DMS79 (cell line): ENCODE data around the gene KIF26B.

Experiments used
- DNase-seq: peaks from one replicate; lab custom pipeline; 2025; lab: John Stamatoyannopoulos, UW

KIF26B gene

DNA sequence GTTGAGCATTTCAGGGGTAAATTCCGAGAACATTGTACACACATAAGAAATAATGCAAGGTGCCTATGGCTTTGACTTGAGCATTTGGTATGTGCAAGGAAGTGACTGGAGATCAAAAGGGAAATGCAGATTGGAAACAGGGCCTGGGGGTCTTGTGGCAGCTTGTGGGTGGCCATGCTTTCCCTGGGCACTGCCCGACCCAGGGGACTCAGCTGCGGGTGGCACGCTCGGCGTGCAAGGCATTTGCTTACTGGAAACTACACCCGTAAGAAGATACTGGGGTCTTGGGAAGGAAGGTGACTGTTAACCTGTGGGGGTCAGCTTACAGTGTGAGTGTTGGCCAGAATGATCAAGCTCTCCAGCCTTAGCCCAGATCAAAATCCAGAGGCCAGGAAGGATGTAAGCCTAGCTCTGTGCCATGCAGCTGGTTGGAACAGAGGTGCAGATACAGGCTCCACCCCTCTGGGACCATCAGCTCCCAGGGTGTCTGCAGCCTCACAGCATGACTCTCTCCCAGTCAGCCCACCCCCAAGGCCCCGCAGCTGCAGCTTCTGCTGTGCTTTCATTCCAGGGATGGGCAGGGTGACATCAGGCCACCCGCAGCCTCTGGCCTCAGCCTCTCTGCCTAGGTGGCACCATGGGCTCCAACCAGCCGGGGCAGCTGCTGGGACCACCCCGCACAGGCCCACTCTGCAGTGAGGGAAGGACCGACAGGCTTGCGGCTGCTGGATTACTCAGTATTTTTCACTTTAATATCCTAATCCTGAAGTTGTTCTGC, 55.1 kb downstream of the KIF26B start:
- DNase-seq: no peak

DNA sequence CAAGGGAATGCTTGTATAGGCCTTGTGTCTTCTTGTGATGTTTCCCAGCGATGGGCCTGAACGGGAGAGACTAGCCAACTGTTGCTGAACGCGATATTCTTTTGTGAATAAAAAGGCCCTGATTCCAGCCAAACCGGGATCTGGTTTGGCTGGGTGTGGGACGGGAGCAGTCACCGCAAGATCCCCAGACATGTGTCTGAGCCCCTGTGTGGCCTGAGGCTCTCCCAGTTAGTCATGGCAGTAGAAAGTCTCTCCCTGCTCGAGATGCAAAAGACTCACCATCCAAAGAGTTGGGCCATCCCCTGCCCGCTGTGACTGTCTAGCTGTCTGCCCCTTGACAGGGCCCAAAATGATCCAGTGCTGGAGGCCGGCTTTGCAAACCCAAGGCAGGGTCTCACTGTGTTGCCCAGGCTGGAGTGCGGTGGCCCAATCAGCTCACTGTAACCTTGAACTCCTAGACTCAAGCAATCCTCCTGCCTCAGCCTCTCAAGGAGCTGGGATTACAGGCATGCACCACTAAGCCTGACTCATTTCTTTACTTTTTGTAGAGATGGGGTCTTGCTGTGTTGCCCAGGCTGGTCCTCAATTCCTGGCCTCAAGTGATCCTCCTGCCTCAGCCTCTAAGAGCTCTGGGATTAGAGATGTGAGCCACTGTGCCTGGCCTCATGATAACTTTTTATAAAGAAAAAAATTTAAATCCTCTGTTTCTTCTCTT, 56.4 kb downstream of the KIF26B start:
- no peak for DNase-seq

DNA sequence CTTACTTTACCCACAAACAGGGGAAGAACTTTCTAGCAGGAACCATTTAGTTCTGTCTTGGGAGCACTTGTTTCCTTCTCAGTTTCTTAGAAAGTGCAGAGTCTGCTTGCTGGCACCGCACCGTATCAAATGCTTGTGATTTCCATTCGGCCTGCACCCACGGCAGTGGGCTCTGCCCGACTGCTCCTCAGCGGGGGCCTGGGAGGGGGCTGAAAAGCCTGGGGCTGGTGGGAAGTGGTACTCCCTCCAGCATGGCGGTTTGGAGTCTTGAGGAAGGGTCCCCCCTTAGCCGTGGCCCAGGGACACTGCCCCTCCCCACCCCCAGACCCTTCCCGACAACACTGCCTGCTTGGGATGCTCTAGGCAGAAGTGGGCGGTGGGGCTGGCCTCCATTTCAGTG, 57.0 kb downstream of the KIF26B start:
- no peak for DNase-seq

DNA sequence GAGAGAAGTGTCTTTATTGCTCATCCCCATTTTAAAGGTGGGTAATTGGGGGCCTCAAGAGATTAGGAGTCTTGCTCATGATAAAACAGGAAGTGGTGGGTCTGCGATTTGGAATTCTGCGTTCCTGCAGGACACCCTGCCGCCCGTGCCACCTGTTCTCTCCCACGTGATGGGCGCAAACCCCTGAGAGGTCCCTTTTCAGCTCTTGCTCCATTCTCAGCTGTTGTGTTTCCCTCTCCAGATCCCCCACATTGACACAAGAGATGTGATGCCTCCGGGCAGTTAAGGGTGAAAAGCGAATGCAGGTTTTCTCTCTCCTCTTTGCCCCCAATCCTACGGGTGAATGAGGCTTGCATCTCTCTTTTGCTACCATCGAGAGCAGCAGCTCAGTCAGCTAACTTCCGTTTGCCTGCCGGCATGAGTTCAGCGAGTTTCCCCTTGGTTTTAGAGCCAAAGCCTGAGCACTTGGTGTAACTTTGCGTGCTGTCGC, 57.5 kb downstream of the KIF26B start:
- DNase-seq: no peak

DNA sequence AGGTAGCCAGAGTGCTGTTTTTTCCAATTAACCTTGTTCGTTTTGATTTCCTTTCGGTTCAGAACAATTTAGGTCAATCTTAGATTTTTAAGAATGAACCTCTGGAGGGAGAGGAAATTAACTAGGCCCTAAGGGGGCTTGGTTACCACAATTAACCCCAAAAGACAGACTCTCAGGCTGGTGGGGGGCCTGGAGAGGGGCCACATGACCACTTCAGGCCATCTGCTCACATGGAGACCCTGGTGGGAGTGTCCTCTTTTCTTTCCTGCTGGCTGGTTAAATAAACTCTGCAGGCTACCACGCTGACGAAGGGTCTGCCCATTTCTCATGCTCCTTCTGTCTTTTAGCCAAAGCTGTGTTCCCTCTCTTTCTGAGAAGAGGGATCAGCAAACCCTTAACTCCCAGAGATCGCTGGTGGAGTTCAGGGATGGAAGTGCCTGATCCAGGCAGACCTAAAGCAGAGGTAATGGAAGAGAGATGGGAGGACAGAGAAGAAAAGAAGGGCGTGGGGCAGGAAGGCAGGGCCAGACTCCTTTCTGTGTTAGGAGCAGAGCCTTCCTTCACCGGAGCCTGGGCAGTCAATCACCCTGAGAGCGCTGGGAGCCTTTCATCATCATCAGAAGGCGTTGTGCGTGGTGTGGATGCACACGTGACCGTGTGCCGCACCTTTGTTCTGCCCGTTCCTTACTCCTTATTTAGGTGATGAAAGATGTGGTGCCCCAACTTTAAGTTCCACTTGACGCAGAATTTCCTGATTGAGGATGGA, 58.5 kb downstream of the KIF26B start:
- DNase-seq: no peak

DNA sequence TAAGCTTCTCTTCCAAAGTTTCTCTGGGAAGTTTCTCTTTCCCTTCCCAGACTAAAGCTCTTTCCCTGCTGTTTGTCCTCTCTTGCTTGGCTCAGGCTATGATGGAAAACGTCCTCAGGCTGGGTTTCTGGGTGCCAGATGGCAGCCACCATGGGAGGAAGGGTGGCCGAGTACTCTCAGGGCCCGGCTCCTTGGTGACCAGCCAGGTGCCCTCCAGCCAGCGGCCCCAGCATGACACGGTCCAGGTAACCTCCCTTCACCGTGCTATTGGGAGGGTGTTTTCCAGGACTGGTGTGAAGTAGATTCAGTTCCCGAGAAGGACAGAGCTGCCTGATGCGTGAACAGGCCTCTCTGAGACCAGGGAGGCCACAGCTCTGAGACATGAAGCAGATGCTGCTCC, 60.3 kb downstream of the KIF26B start:
- no peak for DNase-seq

DNA sequence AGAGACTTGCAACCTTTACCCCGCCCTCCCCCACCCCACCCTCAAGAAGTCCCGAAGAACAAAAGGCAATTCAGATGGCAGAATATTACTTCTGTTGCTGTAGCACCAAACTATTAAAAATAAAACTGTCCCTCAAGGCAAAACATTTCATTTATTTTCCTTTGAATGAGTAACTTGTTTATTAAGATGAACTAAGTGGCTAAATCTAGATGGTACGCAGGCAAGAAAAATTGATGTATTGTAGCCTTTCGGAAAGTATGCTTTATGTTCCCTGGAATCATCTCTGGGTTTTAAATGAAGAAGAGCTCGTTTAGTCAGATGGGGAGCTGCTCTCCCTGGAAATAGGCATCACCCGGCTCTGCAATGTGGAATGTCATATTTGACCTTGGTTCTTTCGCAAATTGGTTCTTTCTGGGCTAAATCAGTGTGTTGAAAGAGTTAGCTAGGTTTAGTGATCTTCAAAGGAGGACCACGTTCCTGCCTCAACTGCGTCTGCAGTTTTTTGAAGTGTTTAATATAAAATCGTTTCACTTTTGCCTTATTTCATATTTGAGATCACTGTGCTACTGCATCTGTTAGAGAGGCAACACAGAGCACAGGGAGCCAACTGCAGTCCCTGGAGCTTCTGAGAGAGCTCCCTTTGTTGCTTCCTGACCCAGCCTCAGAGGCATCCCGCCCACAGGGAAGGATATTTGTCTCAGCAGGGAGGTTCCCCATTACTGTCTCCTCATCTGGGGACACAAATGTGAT, 61.8 kb downstream of the KIF26B start:
- DNase-seq: no peak

DNA sequence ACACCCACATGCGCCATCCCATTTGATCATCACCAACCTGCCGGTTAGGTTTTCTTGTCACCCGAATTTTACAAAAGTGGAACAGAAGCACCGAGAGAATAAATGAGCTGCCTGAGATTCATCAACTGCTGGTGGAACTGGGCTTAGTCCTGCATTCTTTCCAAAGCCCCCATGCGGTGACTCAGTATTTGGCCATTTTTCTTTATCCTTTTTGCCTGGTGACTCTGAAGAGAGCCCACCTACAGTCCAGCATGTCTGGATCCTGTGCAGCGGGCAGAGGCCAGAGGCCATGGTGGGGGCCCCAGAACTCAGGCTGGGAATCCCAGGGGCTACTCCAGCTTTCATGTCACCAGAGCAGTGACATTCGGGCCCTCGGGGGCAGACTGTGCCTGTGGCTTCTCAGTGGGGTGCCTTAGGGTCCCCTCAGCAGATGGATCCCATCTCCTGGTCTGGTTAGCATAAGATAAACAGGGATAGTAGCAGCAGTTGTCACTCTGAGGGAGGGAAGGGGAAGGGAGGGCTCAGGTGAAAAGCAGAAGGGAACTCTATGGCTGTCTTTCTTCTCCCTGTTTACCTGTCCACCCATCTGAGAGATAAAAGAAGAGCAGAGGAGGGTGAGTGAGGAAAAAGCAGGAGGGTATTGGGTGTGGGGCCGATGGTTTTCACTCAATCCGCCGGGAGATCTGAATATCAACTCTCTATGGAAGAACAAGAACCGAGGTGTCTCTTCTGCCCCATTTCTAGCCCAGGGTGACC, 63.2 kb downstream of the KIF26B start:
- no peak for DNase-seq

DNA sequence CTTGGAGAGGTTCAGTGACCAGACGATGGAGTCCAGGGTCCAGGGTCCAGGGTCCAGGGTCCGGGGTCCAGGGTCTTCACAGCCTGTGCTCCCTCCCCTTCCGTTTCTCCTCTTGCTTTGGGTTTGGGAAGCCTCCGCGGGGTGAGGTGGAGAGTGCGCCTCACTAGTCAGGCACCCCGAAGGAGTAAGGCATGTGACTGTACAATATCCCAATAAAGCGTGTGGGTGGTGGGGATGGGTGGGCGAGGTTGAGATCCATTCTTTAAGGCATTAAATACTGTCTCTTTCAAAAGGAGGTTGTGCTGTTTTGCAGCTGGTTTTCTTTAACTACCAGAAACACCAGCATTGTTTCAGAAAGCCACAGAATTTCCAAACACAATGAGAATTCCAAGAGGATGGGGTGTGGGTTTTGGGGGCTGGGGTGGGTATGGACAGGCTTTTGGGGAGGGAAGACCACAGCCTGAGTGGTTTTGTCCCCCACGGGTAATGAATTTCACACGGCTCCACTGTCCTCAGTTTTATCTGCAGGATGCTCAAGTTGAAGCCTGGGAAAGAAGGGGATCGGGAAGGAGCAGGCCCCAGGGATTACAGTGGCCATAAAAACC, 65.7 kb downstream of the KIF26B start:
- DNase-seq: no peak

DNA sequence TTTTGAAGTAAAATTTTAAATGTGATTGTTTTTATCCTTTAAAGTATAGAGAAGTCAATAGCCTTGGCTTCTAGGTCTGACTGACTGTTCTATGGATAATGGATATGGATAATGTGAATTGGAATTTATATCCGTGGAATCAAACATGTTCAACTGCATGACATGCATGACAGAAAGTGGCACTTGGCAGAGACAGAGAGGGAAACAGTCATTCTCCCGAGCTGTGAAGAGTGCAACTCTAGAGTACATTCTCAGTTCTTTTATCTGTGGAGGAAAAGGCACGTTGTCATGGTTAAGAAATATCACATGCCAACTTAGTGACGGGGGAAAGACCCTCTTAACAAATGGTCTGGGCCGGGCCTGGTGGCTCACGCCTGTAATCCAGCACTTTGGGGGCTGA, 67.0 kb downstream of the KIF26B start:
- no peak for DNase-seq

DNA sequence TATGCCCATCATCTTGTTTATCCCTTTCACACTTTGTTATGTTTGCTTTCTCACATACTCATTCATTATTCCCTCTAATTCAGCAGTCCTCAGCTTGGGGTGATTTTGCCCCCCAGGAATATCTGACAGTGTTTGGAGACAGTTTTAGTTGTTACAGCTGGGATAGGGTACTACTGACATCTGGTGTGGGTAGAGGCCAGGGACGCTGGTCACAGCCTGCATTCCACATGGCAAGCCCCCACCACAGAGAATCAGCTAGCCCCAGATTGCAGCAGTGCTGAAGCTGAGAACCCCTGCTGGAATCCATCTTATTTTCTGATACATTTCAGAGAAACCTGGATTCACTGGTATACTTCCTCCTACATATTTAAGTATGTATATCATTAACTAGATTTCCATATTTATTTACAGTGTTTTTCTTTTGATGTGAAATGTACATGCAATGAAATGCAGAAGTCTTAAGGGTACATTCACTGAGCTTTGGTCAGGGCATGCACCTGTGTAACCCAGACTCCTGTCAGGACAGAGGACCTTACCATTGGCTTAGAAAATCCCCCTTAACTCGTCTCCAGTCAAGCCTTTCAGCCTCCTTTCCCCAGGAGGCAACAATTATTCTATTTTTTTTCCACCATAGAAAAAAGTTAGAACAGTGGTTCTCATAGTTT, 68.3 kb downstream of the KIF26B start:
- no peak for DNase-seq

DNA sequence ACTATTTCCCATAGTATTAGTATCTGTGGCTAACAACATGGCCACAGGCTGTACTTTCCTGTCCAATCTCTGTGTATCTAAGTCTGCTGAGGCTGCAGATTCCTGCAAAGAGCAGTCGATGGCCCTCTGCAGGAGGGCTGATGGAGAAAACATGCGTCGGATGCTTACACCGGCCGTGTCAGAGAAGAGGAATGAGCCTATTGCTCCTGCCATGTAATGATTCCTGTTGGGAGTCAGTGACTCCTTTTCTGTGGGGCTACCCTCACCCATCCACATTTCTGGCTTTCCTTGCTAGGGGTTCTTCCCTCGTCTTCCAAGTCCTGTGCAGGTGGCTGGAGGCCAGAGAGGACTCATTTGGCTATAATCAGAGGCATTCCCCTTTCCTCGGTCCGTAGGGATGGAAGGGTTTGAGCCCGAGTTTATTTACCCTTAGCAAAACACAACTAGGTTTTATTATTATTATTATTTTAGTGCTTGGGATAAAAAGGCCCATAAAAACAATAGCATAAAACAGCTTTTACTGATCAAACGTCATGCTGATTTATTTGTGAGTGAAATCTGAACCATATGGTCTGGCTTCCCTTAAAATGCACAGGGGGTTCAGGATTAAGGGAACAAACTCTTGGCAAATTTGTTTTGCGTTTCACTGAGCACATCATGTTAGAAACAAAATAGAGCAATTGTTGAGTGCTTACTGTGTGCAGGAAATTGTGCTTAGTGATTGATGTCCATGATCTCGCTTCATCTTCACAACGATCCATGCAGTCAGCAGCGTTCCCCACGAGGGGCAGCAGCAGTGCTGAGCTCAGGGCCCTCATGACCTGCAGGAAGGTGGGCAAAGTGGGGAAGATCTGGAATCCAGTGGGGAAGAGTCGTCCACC, 70.8 kb downstream of the KIF26B start:
- DNase-seq: no peak

DNA sequence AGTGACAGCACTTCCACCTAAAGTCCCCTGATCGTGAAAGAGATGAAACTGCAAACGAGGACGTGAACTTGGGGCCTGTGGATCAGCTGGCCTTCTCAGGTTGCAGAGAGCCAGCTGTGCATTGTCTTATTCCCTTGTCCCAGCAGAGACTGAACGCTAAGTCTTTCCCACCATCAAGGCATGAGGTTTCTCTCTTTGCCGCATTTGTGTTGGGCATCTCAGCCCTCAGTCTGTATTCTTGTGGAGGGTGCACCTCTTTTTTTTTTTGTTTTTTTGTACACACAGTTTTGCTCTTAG, 71.4 kb downstream of the KIF26B start:
- DNase-seq: no peak

DNA sequence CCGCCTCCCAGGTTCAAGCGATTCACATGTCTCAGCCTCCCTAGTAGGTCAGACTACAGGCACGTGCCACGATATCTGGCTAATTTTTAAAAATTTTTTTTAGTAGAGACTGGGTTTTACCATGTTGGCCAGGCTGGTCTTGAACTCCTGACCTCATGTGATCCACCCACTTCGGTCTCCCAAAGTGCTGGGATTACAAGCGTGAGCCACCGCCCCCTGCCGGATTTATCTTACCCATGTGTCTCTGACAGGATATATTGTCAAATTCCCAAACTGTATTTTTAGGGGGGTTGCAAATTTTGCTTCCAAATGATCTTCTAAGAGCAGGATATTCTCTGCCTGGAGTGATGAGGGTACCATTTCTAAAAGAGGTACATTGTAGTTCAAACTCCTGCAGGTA, 74.3 kb downstream of the KIF26B start:
- DNase-seq: no peak

DNA sequence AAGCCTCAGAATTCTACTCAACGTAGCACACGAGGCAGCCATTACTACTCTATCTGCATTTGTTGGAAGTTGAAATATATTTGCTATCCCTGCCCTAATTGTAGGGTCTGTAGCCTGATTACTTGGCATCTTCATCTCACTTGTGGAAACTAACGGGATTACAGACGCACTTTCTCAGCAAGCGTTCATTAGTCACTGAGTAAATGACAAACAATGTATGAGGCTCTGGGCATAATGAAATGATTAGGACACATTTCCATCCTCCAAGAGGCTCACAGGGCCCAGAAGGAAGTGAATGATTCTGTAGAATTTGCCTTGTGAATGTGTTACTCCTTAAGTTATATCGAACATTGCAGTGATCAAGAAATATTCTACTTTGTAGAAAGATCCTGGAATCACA, 78.1 kb downstream of the KIF26B start:
- DNase-seq: no peak

DNA sequence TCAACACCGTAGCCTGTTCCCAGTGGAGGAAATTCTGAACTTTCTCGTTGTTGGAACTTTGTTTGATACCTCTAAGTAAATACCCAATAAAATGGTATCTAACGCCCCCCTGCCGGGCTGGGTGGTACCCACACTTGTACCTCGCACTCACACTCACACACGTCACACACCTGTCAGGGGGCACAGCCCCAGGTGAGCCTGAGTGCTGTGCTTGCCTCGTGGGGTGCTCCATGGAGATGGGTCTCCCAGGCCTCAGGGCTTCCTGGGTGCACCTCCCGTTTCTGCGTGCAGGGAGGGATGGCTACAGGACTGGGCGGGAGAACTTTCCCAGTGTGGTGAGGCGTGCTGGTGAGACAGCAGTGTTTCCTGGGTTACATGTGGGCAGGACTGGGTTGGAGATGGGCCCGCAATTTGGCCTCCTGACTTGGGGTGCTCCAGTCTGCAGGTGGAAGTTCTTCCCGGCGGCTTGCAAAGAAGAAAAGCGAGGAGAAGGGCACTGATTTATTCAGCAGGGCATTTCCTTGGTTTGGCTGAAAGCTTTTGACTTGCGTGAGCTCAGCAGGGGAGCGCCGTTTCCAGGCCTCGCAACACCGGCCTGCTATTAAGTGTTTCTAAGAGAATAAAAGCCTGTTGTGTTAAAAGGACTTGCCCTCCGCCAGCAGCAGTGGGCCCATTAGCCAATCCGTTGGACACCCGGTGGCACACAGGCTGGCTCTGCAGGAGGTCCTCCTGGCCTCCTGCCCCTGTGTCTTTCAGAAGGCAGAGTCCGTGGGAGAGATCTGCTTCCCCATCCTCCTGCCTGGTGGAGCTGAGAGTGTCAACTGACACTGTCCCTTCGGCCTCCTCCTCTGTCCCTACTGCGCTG, 79.7 kb downstream of the KIF26B start:
- peak; percentile 22 for DNase-seq

DNA sequence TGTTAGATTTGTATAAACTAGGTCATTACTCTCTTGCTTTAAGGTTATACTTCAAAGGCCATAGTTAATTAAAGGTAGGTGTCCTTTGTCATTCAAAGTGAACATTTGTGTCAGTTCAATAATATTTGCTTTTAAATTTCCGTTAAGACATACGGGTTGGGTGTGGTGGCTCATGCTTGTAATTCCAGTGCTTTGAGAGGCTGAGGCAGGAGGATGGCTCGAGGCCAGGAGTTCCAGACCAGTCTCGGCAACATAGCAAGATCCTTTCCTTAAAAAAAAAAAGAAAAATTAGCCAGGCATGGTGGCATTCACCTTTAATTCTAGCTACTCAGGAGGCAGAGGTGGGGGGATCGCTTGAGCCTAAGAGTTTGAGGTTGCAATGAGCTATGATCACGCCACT, 80.4 kb downstream of the KIF26B start:
- DNase-seq: no peak

DNA sequence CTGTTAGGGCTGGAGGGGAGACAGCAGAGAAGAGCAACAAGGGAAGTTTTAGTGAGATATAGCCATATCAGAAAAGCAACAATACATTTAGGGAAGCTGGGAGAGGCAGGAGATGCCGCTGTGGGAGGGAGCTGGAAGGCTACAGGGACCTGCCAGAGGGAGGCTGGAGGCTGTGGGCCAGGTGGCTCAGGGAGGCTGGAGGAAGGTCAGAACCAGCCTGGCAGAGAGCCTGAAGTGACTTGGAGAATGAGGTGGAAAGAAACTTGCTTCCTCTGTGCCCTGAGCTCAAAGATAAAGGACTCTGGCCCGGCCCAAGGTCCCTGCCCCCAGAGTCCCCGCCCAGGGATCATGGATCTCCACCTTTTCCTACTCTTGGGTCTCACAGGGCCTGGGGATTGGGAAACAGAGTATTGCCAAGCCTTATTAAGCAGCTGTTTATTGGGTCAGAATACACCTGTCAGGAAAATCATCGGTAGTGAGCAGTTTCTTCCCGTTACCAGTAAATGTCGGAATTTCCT, 85.9 kb downstream of the KIF26B start:
- DNase-seq: no peak
